HG02798 (cell line): Measurements from ENCODE around the gene MYO3B.

ENCODE experiments used
- ATAC-seq: cut with Tn5 transposase; IDR thresholded peaks from one replicate; pipeline ENCODE4 v1.9.1; 2021; ENCODE audit warnings: mild to moderate bottlenecking; ENCODE audit not compliant: unreplicated experiment, poor library complexity

Gene MYO3B

DNA sequence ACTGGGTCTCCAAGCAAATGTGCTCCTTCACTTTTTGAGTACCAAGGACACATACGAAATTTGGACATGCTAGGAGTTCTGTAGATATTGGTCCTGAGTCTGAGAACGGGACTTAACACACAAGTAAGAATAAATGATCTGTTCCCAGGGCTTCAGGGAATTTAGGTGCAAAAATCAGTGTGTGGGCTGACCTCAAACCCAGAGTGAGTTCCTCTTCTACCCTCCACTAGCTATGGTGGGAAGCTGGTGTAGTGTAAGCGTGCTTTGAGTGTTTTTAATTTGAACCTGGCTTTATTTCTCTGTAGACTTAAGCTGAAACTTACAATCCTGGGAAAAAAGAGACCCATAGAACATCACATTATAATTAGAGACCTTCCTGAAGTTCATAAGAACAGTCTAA is 50.5 kb downstream of the MYO3B start:
- no peak for ATAC-seq

DNA sequence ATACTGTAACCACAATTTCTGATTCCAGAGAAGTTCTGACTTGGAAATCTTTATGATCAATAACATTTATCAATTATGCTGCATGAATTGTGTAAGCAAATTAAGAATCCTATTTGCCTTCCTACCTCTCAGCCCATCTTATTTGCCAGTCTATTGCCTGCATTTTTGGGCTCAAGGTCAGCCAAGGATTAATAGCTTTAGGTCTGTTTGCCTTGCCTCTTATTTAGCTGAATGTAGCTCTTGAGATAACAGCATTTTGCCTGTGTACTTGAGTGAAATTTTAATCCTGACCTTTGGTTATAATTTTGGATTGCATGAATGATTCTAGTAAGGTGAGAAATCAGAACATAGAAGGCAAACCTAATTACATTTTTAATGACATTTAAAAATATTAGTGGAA is 51.2 kb downstream of the MYO3B start:
- ATAC-seq: no peak

DNA sequence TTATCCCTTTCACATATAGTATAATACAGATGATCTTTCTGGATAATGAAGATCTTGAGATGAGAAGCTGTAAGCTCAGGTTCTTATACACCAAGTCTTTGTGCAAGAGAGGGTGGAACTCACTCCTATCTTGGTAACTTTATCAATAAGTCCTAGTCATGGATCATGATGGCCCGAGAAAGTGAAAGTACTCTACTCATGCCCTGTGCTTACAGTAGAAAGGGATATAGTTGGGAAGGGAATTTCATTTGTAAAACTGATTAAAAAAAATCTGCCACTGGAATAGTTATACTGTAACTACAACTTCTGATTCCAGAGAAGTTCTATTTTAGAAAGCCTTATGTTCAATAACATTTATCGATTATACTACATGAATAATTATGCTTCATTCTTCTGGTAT is 51.8 kb downstream of the MYO3B start:
- no peak for ATAC-seq

DNA sequence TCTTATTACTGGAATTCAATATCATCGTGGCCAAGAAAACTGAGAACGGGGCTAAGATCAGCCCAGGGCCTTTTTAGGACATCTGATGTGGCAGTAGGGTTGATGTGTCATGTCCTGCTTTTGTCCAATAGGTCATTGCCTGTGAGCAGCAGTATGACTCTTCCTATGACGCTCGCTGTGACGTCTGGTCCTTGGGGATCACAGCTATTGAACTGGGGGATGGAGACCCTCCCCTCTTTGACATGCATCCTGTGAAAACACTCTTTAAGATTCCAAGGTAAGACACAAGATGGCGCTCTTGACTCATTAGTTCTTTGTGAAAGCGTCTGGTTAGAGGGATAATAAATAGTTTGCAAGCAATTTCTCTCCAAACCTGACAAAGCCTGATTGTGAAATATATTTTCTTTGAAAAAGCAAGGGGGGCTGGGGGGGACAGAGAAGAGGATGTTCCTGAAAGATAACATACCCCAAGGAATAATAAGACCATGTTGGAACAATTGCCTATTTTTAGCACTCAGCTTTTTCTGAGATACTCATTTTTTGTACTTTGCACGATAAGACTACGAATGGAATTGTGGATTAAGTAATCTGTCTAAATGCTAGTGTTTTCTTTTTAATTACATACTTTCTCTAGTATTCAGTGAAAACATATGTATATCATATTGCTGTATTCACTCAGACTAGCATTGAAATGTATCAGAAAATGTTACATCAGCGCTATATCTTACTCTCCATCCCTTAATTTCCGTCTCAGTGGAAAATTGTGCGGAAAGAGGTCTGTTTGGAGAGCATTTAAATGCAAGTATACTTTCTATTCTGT is 58.1 kb downstream of the MYO3B start:
- no peak for ATAC-seq

DNA sequence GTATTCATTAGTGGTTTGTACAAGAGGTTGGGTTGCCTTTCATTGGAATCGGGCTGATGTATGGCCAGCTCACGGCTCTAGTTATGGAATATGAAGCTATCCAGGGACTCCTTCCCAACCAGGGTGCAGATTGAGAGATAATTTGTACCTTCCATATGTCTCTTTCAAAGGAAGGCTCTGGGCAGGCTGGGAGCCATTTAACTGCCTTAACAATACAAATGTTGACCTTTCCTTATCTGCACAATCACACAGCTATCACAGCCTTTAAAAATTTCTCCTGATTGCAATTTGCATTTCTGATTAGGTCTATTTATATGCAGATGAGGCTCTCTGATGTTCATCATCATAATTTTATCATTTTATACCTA is 58.7 kb downstream of the MYO3B start:
- no peak for ATAC-seq

DNA sequence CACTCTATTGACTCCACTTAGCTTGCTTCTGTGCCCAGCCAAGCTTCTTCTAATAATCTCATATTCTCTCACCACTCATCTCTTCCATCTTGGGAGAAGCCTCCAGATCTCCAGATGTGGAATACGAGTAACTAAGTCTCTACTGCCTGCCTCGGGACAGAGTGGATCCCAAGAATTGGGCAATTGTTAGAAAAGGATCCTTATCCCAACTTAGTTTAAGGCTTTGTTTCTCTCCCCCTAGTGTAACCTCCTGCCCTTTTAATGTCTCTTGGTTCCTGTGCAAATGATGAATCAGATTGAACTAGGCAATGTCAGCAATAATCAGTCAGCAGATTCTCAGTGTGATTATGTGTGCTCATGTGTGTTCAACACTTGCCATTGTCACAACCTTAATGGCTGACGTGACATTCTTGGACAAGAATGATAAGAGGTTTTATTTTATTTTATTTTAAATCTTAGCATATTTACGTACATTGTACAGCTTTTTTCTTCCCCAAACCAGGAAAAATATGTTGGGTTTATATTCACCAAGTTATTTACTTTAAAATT is 59.7 kb downstream of the MYO3B start:
- ATAC-seq: no peak

DNA sequence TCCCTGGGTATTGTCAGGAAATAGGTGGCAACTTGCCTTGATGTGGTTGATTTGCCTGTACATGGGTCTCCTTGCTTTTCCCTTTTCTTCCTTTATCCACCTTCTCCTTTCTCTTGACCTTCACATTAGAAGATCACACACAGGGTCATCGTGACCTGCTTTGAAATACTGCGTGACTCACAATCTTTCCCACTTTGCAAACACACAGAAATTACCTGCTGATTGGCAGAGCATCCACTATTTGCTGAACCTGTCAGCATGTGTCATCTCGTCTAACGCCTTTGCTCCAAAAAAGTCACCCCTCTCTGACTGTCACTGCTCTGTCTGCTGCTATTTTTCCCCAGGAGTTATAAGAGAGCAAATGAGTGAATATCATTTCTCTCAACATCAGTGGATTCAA is 60.8 kb downstream of the MYO3B start:
- ATAC-seq: no peak

DNA sequence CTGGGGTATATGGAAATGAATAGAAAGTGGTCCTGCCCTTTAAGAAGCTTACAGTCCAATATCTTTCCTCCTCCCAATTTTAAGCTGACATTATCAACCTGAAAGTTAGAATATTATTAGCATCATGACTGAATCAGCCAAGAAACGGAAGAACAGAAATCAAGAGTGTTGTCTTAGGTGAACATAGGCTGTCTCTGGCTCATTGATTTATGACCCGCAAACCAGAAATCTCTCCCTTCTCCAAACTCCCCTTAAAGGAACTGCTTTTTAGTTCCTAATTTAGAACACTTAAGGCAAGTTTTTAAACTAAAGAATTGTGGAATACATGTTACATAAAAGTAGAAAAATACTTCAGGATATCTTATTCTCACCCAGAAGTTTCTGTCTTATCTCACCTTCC is 62.7 kb downstream of the MYO3B start:
- no peak for ATAC-seq

DNA sequence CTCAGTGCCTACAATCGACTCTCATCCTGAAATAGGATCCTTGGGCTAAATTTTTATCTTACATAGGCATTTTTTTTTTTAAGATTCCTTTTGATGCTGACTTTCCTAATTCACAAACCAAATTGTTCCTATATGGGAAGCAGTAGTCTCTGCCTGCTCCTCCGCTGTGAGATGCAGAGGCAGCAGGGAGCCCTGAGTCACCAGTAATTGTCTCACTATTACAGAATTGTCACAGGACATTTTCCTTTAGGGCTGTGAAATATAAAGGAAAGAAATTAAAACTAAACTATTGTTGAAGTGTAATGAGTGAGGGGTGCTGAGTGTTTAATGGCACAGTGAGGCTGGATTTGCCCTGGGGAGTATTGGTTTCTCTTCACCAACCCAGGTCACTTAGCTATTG is 63.8 kb downstream of the MYO3B start:
- ATAC-seq: no peak

DNA sequence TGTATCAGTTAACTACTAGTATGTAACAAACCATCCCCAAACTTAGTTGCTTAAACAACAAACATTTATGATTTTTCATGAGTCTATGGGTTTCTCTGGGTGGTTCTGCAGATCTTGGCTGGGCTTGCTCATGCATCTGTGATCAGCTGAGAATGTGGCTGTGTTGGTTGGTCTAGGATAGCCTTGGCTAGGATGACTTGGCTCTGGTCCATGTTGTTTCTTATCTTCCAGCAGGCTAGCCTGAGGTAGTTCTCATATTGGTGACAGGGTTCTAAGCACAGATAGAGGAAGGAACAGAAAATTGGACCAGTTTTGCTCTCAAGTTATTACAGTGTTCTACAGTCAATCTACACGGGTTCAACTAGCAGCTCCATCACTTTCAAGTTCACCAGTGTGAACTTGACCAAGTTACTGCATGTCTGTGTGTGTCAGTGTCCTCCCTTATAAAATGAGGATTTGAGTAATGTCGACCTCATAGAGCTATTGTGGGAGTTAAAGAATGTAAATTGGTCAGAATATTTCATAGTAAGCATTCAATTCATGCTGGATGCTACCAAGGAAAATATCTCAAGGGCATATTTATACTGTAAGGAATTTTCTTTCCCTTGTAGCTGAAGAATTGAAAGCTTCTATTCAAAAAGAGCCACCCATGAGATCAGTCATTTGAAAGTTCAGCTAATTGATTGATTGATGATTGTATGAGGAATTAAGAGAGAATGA is 65.3 kb downstream of the MYO3B start:
- ATAC-seq: no peak

DNA sequence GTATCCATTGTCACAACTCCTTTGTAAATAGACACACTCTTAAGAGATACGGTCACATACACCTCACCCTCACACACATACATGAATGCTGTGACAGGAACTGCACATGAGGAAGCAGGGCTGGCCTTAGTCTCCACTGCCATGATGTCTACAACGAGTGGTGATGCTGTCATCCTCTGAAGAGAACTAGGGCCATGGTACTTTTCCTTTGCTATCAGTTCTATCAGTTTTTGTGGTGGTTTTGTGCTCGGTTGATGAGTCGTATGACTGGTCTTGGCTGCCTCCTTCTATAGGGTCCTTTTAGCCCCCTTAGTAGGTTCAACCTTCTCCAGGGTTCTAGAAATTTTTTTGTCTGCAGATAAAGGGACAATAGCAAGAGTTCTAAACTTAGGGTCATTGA is 66.0 kb downstream of the MYO3B start:
- ATAC-seq: no peak

DNA sequence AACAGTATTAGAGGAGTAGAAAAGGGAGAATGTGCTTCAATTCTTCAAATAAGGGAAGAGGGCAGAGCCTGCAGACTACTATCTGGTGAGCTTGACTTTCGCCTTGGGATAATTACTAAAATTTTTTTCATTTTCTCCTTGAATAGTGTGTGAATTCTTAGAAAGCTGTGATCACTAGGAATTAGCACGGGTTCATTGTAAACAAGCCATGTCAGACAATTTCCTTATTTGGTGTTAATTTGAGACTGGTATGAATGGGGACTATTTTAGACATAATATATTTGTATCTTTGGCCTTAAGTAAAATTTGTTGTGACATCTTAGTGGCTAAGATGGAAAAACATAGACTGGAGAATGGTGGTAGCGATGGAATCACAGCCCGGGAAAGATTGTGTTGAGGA is 66.6 kb downstream of the MYO3B start:
- no peak for ATAC-seq

DNA sequence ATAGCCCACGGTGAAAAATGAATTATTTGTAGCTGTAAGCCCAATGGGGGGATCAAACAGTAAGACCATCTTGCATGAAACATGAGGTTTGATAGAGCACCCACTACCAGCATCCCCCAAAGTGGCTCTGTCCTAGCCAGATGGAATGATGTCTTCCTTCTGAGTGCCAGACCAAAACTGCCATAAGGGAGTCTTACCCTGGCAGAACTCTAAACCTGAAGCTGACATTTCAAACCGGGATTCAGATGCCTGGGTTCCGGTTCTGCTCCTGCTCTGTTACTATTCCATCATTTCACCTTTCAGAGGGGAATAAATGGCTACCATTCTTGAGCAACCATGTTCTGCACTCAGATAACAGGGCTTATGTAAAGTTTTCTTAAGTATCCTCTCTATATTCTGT is 67.4 kb downstream of the MYO3B start:
- no peak for ATAC-seq

DNA sequence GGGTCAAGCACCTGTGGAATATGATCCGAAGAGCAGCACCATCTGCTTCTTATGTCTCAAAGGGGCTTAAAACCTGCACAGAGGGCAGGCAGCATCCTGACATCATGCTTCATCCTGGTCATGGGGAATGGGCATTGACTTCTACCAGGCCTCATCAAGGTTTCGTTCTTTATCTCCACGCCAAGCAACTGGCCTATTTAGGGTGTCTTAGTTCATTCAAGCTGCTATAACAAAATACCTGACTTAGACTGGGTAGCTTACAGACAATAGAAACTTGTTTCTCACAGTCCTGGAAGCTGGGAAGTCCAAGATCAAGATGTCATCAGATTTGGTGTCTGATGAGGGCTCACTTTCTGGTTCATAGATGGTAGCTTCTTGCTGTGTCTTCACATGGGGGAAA is 69.4 kb downstream of the MYO3B start:
- no peak for ATAC-seq

DNA sequence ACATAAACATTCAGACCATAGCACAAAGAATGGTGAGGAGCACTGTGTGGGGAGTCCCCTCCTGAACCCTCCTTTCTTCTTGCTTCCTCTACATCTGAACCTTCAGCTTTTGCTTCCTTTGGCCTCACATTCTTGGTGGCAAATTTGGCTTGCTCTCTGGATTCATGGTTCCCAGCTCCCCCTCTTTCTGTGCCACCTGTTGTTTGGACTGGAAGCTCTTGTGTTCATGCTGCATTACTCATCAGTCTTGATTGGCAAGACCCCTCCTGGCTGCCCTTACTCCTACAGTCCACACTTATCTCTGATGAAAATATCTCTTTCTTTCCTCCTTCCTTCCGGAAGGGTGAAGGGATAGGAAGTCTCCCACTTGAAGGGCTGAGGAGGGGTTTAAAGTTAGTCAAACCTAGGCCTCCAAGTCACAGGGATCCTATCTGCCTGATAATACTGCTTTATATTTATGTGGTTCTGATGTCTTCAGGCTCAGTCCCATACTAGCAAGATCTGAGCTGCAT is 70.0 kb downstream of the MYO3B start:
- no peak for ATAC-seq

DNA sequence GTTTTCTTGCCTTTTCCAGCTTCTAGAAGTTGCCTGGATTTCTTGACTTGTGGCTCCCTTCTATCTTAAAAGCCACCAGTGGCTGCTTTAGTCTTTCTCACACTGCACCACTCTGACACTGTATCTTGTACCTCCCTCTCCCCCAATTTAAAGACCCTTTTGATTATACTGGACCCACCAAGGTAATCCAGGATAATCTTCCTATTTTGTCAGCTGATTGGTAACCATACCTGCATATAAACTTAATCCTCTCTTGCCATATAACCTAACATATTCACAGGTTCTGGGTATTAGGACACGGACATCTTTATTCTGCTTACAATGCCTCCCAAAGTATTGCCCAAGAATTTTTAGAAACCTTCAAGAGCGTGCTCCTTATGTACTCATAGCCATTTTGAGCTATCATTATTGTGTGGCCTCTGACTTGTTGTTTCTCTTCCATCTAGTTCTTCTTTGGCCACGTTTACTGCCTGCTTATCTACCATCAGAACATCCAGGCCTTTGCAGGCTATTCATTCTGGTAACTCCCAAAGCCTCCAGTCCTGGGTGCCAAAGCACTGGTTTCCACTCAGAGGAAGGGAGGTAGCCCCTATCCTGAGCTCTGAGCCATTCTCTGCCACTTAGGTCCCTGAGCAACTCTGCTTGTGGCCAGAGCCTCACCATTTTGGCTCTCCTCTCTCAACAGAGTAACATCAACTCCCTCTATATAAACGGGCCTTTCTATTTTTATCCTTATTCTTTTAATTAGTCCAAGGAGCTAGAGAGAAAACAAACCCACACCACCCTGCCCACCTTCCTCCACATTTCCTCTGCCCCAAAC is 70.8 kb downstream of the MYO3B start:
- no peak for ATAC-seq

DNA sequence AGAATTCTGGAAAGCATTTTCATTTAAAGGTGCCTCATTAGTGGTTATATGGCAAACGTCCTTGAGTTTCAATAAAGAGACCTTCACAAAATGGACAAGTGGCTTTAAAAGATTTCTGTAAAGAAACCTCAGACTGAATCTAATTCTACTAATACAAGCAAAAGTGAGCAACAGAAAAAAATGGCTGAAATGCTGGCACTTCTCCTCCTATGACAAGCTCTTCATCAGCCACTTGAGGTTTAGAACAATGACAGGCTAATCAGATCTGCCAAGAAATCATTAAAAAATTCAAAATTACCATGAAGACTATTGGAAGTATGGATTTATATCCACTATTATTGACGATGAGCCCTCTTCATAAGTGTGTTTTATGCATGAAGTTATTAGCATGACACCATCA is 71.8 kb downstream of the MYO3B start:
- no peak for ATAC-seq

DNA sequence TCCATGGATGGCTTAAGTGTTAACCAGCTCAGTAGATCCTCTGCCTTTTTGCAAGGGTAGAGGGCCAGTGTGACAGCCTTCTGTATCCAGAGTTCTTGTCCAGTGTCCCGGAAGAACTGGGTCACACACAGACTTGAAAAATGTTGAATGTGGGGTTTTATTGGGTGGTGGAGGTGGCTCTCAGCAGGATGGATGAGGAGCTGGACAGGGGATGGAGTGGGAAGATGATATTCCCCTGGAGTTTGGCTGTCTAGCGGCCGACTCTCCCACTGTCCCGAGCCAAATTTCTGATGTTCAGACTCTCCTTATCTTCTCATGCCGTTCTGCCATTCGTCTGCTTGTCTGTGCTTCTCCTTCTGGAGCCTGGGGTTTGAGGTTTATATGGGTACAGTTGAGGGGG is 72.6 kb downstream of the MYO3B start:
- no peak for ATAC-seq

DNA sequence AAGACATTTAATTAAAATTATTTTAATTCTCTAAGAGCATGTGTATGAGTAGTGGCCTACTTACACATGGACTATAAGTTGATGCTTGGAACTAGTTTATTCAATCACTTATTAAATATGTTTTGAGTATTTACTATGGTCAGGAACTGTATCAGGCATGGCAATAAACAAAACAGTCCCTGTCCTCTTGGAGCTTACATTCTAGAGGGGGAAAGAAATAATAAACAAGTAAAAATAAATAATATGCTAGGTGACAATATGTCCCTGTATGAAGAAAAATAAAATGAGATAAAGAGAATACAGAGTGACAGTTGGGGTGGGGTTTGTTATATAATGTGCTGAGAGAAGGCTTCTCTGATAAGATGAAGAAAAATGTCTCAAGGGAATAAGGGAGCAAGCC is 74.5 kb downstream of the MYO3B start:
- ATAC-seq: no peak

DNA sequence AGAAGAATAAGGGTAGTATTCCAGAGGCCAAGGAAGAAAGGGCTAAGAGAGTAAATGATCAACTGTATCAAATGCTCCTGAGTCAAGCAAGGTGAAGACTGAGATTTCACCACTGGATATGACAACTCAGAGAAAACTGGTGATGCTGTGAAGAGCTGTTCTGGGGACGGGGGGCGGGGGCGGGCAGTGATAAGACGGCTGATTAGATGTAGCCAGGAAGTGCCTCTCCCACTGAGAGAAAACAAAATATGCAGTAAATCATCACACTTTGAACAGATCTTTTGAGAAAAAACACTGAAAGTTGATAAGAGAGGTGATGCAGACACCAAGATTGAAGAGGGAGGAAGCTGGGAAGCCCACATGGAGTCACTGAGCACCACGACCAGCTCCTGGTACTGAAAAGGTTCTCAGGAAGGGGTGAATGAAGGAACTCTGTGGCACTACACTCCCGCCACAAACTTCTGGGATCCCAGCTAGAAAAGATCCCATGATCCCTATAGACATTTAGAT is 75.8 kb downstream of the MYO3B start:
- no peak for ATAC-seq
